ENCODE measurements around the gene TTF2. TPM values are rescaled to one million over a fixed set of nuclear protein-coding genes. Genes with fewer than 3 reads are reported as not detected.

Gene TTF2
- total RNA-seq, 1 donor from 2014 or later = 37.7 TPM

DNA sequence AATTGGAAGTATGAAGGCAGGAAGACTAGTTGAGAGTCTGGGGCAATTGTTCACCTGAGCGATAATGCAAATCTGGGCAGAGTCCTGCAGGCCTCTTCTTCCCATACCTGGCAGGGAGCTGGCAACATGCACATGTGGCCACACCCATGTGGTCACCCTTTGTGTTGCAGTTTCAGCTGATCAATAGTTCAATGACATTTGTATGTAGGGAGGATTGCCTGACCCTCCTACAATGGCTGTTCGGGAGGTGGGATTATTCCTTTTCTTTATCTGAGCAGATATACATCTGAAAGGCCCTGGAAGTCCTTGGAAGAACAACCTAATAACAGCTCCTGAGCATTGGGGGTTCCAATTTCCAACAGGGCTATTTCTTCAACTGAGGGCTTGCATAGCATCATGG, 76.6 kb downstream of the TTF2 start:
- CTCF ChIA-PET = interaction anchor here (1.5 kb wide), 1 partner anchor 8 kb away, joined by 3 read pairs; no protein-coding TSS in a partner anchor
- POLR2A ChIA-PET = no interaction called here

DNA sequence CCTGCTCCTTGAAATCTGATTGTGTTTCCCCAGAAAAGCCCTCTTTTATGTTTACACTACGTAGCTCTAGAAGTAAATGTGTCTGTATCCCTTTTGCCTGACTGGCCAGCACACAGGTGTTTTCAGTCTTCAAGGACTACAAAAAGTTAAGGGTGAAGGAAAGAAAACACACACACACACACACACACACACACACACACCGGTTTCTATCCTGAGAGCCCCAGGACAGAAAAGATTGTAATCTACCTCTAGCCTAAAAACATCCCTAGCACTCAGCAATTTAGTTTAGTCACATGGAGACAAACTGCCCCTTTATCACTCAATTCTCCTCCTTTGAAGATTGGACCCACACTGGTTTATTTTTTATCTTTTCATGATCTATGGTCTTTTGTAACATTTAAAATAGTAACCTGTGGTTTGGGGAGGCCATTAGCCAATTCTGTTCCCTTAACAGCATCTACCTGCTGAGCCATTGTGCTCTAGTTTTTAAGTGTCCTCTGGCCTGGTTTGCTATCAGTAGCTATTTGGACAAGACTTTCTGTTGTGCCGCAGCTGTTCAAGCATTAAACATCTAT, 77.2 kb downstream of the TTF2 start:
- no peak for ATAC-seq (ENCODE audit: low read depth)

More for the DNA sequence above, 76.6 kb downstream of the TTF2 start:
- Mint-ChIP-seq H3K27ac (no peak overlapping the region), H3K27me3 (peaks cover 8% of the 10 kb centered on the region), H3K36me3 (ENCODE audit: low read depth) (no peaks in the 10 kb centered on the region), H3K4me3 (no peak overlapping the region), H3K4me1 (no peaks in the 10 kb centered on the region), H3K9me3 (no peaks in the 10 kb centered on the region)
- intact Hi-C loops (cut with micrococcal nuclease) = loop anchor here (5.0 kb wide), 1 partner anchor 721 kb away; no protein-coding TSS in a partner anchor
- TF ChIP-seq, protein P1, sequence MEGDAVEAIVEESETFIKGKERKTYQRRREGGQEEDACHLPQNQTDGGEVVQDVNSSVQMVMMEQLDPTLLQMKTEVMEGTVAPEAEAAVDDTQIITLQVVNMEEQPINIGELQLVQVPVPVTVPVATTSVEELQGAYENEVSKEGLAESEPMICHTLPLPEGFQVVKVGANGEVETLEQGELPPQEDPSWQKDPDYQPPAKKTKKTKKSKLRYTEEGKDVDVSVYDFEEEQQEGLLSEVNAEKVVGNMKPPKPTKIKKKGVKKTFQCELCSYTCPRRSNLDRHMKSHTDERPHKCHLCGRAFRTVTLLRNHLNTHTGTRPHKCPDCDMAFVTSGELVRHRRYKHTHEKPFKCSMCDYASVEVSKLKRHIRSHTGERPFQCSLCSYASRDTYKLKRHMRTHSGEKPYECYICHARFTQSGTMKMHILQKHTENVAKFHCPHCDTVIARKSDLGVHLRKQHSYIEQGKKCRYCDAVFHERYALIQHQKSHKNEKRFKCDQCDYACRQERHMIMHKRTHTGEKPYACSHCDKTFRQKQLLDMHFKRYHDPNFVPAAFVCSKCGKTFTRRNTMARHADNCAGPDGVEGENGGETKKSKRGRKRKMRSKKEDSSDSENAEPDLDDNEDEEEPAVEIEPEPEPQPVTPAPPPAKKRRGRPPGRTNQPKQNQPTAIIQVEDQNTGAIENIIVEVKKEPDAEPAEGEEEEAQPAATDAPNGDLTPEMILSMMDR (IDR thresholded peaks at IDR 0.05) = no peak
- DNase-seq (no peak), ATAC-seq (ENCODE audit: low read depth) (no peak)

DNA sequence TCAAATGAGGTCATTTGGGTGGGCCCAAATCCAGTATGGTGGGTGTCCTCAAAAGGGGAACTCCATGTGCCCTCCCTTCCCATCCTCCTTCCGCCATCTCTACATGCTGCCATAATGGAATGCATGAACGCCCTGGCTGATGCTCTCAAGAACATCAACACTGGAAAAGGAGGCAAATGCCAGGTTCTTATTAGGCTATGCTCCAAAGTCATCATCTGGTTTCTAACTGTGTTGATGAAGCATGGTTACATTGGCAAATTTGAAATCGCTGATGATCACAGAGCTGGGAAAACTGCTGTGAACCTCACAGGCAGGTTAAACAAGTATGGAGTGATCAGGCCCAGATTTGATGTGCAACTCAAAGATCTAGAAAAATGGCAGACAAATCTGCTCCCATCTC, 78.0 kb downstream of the TTF2 start:
- Mint-ChIP-seq H3K27ac (no peak overlapping the region), H3K4me3 (no peak overlapping the region), H3K9me3 (no peaks in the 10 kb centered on the region), H3K27me3 (peaks cover 8% of the 10 kb centered on the region), H3K4me1 (no peaks in the 10 kb centered on the region), H3K36me3 (ENCODE audit: low read depth) (no peaks in the 10 kb centered on the region)
- intact Hi-C loops (cut with micrococcal nuclease) = loop anchor here (5.0 kb wide), 1 partner anchor 719 kb away; no protein-coding TSS in a partner anchor
- TF ChIP-seq, protein P1 (IDR thresholded peaks at IDR 0.05) = no peak
- POLR2A ChIA-PET = no interaction called here
- no peak for DNase-seq
- CTCF ChIA-PET = interaction anchor here (1.5 kb wide), 1 partner anchor 9 kb away, joined by 3 read pairs; no protein-coding TSS in a partner anchor
- ATAC-seq (ENCODE audit: low read depth) = no peak

More for the DNA sequence above, 77.2 kb downstream of the TTF2 start:
- no peaks in the 10 kb centered on the region for H3K4me1 Mint-ChIP-seq
- TF ChIP-seq, protein P1 (IDR thresholded peaks at IDR 0.05) = no peak
- no peaks in the 10 kb centered on the region for H3K36me3 Mint-ChIP-seq (ENCODE audit: low read depth)
- POLR2A ChIA-PET = no interaction called here
- DNase-seq = no peak
- intact Hi-C loops (cut with micrococcal nuclease) = loop anchor here (5.0 kb wide), 1 partner anchor 720 kb away; no protein-coding TSS in a partner anchor
- no peak overlapping the region for H3K27ac Mint-ChIP-seq
- peaks cover 8% of the 10 kb centered on the region for H3K27me3 Mint-ChIP-seq
- CTCF ChIA-PET = interaction anchor here (1.5 kb wide), 1 partner anchor 8 kb away, joined by 3 read pairs; no protein-coding TSS in a partner anchor
- H3K9me3 Mint-ChIP-seq = no peaks in the 10 kb centered on the region
- no peak overlapping the region for H3K4me3 Mint-ChIP-seq

DNA sequence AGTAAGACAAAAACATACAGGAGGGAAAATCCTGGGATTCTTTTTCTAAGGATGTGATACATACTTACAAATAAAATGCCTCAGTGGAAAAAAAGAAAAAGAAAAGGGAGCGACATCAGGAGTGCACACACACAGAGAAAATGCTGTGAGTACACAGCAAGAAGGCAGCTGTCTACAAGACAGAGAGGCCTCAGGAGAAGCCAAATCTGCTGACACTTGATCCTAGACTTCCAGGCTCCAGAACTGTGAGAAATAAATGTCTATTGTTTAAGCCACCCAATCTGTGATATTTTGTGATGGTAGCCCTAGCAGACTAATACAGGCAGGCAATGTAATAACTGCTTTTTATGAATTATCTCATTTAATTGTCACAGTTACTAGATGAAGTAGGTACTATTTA, 78.4 kb downstream of the TTF2 start:
- Mint-ChIP-seq H3K4me1 (no peaks in the 10 kb centered on the region), H3K27ac (no peak overlapping the region), H3K9me3 (no peaks in the 10 kb centered on the region), H3K36me3 (ENCODE audit: low read depth) (no peaks in the 10 kb centered on the region), H3K27me3 (peaks cover 8% of the 10 kb centered on the region), H3K4me3 (no peak overlapping the region)
- intact Hi-C loops (cut with micrococcal nuclease) = loop anchor here (5.0 kb wide), 1 partner anchor 719 kb away; no protein-coding TSS in a partner anchor
- no peak for DNase-seq
- ChIA-PET POLR2A (no interaction called here), CTCF (no interaction called here)
- TF ChIP-seq, protein P1 (IDR thresholded peaks at IDR 0.05) = no peak
- no peak for ATAC-seq (ENCODE audit: low read depth)

DNA sequence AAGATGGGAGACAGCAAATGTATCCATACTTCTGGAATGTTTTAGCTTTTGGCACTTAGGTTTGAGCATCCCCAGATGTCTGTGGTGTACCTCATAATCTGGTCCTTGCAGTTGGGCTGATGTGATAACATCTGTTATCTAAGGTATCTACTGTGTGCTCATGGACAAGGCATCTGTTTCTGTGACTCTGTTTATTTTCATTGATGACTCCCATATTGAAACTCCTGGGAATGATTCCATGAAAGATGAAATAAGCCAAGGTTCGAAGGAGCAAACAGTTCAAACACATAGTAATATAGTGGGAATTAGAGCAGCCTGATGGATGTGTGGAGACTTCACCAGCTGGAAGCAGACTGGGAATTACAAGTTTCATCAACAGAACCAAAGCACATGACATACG, 82.1 kb downstream of the TTF2 start:
- CTCF ChIA-PET = interaction anchor here (1.7 kb wide), 1 partner anchor 13 kb away, joined by 5 read pairs; no protein-coding TSS in a partner anchor
- POLR2A ChIA-PET = no interaction called here
- no peak overlapping the region for H3K27ac Mint-ChIP-seq
- no peak for ATAC-seq (ENCODE audit: low read depth)
- DNase-seq = no peak
- H3K4me3 Mint-ChIP-seq = no peak overlapping the region
- H3K36me3 Mint-ChIP-seq (ENCODE audit: low read depth) = no peaks in the 10 kb centered on the region
- TF ChIP-seq, protein P1 (IDR thresholded peaks at IDR 0.05) = no peak
- peaks cover 12% of the 10 kb centered on the region for H3K27me3 Mint-ChIP-seq
- no peaks in the 10 kb centered on the region for H3K9me3 Mint-ChIP-seq
- intact Hi-C loops (cut with micrococcal nuclease) = no loop called here
- H3K4me1 Mint-ChIP-seq = no peaks in the 10 kb centered on the region
